Smooth muscle cell (in vitro differentiated cells): ENCODE results near the gene KIRREL1. TPM values are rescaled to one million over a fixed set of nuclear protein-coding genes. Genes with fewer than 3 reads are reported as not detected.
A peak's percentile ranks its signal among the peaks of the same experiment; 100 is the strongest.

Experiments used
- DNase-seq: peaks from one replicate; lab custom pipeline; 2025; ENCODE audit not compliant: unreplicated experiment; lab: John Stamatoyannopoulos, UW
- H2AFZ ChIP-seq: fragments of 200-600 bp; sonication (generic); 2 replicates; pipeline ENCODE4 v1.6.0; 2016; ENCODE audit warnings: antibody characterized with exemption, low read depth, mild to moderate bottlenecking
- H3F3A ChIP-seq: fragments of 200-600 bp; sonication (generic); 2 replicates; pipeline ENCODE4 v1.6.0; 2017; ENCODE audit warnings: antibody characterized with exemption, low read depth
- H3K27ac ChIP-seq: fragments of 200-600 bp; sonication (generic); 2 replicates; pipeline ENCODE4 v1.5.1; 2016; ENCODE audit warnings: low read depth, mild to moderate bottlenecking
- H3K27me3 ChIP-seq: fragments of 200-600 bp; sonication (generic); 2 replicates; pipeline ENCODE4 v1.6.1; 2016; ENCODE audit warnings: low read depth, mild to moderate bottlenecking
- H3K36me3 ChIP-seq: fragments of 200-600 bp; sonication (generic); 2 replicates; pipeline ENCODE4 v1.5.1; 2016; ENCODE audit warnings: low read depth
- H3K4me1 ChIP-seq: fragments of 200-600 bp; sonication (generic); 2 replicates; pipeline ENCODE4 v1.5.1; 2016; ENCODE audit warnings: low read depth
- H3K4me2 ChIP-seq: fragments of 200-600 bp; sonication (generic); 2 replicates; pipeline ENCODE4 v1.6.0; 2016; ENCODE audit warnings: mild to moderate bottlenecking
- H3K4me3 ChIP-seq: fragments of 200-600 bp; sonication (generic); 2 replicates; pipeline ENCODE4 v1.5.1; 2016; ENCODE audit warnings: mild to moderate bottlenecking
- H3K79me2 ChIP-seq: fragments of 200-600 bp; sonication (generic); 2 replicates; pipeline ENCODE4 v1.6.0; 2016; ENCODE audit warnings: low read depth, mild to moderate bottlenecking
- H3K9ac ChIP-seq: fragments of 200-600 bp; sonication (generic); 2 replicates; pipeline ENCODE4 v1.6.0; 2016; ENCODE audit warnings: low read depth
- H3K9me3 ChIP-seq: fragments of 200-600 bp; sonication (generic); replicated peaks from 2 replicates; pipeline ENCODE4 v1.5.1; 2016; ENCODE audit warnings: low read depth
- H4K20me1 ChIP-seq: fragments of 200-600 bp; sonication (generic); 2 replicates; pipeline ENCODE4 v1.6.0; 2016; ENCODE audit warnings: low read depth
- WGBS: methylation state at CpG from one replicate; pipeline ENCODE4 v1.1.7; 2016; ENCODE audit warnings: low lambda C conversion rate; 5-methylcytosine and 5-hydroxymethylcytosine counted together
- polyA plus RNA-seq: library from polyadenylated mRNA; unstranded; fragments of >200 nt; fragmentation: Nextera tagmentation; extraction: Ambion mirVana; gene quantifications from 2 replicates; pipeline ENCODE4 v1.2.1, GENCODE V29; 2016
- total RNA-seq: library from RNA; depleted of rRNA; stranded (reverse); fragments of >200 nt; gene quantifications from 2 replicates; pipeline ENCODE4 v1.2.3, GENCODE V29; 2014
- TF ChIP-seq, protein P1 (sequence below): fragments of 200-600 bp; sonication (generic); IDR thresholded peaks from 2 replicates; pipeline ENCODE4 v1.5.1; 2017; ENCODE audit warnings: borderline replicate concordance, mild to moderate bottlenecking, antibody characterized with exemption; ENCODE audit not compliant: insufficient read depth, poor library complexity, severe bottlenecking

Gene KIRREL1
- total and polyA plus RNA-seq, 2 experiments from 2014 or later, result 40.9 to 58.4 TPM

DNA sequence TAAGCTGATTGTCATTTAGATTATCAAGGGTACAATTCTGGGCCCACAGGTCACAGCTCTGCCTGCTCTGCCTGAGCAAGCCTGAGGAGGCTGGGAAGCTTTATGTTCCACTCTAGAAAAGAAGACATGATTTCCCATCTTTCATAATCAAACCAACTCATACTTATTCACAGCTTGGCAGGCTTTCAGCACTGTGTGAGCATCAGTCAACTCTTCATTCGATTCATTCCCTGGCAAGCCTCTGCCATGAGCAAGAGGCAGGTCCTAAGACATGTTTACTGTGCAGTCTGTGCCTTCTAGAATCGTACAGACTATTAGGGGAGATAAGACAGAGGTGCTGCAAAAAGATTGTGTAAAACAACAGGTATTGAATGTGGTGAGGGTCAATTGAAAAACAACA is 24.5 kb upstream of the KIRREL1 start:
- Histone ChIP-seq H3K4me3 (no peak overlapping the region), H3F3A (no peaks in the 10 kb centered on the region), H3K4me1 (no peaks in the 10 kb centered on the region), H3K27ac (peak overlapping the region; percentile 32), H4K20me1 (no peaks in the 10 kb centered on the region), H3K4me2 (peak overlapping the region; percentile 29), H2AFZ (no peak overlapping the region), H3K9ac (no peak overlapping the region), H3K36me3 (no peaks in the 10 kb centered on the region), H3K27me3 (no peaks in the 10 kb centered on the region), H3K9me3 (no peaks in the 10 kb centered on the region), H3K79me2 (no peaks in the 10 kb centered on the region)
- no peak for DNase-seq
- TF ChIP-seq, protein P1, sequence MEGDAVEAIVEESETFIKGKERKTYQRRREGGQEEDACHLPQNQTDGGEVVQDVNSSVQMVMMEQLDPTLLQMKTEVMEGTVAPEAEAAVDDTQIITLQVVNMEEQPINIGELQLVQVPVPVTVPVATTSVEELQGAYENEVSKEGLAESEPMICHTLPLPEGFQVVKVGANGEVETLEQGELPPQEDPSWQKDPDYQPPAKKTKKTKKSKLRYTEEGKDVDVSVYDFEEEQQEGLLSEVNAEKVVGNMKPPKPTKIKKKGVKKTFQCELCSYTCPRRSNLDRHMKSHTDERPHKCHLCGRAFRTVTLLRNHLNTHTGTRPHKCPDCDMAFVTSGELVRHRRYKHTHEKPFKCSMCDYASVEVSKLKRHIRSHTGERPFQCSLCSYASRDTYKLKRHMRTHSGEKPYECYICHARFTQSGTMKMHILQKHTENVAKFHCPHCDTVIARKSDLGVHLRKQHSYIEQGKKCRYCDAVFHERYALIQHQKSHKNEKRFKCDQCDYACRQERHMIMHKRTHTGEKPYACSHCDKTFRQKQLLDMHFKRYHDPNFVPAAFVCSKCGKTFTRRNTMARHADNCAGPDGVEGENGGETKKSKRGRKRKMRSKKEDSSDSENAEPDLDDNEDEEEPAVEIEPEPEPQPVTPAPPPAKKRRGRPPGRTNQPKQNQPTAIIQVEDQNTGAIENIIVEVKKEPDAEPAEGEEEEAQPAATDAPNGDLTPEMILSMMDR, result no peak
- 51% methylated on average over 2 of the region's 2 CpGs for WGBS

DNA sequence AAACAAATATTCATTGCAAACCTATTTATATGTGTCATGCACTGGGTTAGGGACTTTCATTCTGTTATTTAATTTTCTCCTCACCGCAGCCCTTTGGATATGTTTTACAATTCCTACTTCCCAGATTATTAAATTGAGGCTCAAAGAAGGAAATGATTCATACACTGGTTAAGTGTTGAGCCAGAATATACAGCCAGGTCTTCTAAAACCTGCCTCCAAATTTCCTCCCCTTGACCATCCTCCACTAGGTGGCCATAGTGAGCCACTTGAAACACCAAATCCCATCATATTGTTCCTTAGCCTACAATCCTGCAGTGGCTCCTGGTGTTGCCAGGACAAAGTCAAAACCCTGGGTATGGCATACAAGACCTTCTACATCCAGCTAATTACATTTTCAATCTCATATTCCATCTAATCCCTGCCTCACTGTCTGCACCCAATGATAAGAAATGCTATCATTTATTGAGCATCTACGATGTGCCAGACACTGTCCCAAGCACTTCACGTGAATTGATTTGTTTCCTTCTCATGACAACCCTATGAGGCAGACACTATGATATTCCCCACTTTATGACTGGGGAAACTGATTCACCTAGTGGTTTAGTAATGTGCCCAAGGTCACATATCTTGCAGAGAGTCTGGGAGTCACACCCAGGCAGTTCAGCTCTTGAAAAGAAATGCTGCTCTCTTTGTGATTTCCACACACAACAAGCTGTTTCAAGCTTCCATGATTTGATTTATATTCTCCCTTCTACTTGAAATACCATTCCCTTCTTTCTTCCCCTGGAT is 23.6 kb upstream of the KIRREL1 start:
- H3K4me2 ChIP-seq, result no peak overlapping the region
- H3F3A ChIP-seq, result no peaks in the 10 kb centered on the region
- H3K27me3 ChIP-seq, result no peaks in the 10 kb centered on the region
- H4K20me1 ChIP-seq, result no peaks in the 10 kb centered on the region
- no peak overlapping the region for H3K4me3 ChIP-seq
- no peaks in the 10 kb centered on the region for H3K36me3 ChIP-seq
- WGBS, result 65% methylated on average over 3 of the region's 3 CpGs
- TF ChIP-seq, protein P1, result peak; percentile 85
- no peaks in the 10 kb centered on the region for H3K9me3 ChIP-seq
- no peaks in the 10 kb centered on the region for H3K4me1 ChIP-seq
- no peaks in the 10 kb centered on the region for H3K79me2 ChIP-seq
- H3K9ac ChIP-seq, result no peak overlapping the region
- no peak overlapping the region for H2AFZ ChIP-seq
- no peak for DNase-seq
- H3K27ac ChIP-seq, result no peak overlapping the region

DNA sequence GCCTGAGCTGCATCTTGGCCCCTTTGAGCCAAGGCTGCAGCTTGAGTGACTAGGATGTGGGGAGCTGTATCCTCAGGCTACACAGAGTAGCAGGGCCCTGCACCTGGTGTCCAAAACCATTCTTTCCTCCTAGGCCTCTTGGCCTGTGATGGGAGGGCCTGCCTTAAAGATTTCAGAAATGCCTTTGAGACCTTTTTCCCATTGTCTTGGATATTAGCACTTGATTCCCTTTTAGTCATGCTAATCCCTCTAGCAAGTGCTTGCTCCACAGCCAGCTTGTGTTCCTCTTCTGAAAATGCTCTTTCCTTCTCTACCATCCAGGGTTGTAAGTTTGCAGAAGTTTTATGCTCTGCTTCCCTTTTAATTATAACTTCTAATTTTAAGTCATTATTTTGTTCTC is 21.7 kb upstream of the KIRREL1 start:
- Histone ChIP-seq H4K20me1 (no peaks in the 10 kb centered on the region), H3K4me3 (no peak overlapping the region), H3K36me3 (no peaks in the 10 kb centered on the region), H3K4me1 (no peaks in the 10 kb centered on the region), H2AFZ (no peak overlapping the region), H3K27ac (no peak overlapping the region), H3K4me2 (no peak overlapping the region), H3F3A (no peaks in the 10 kb centered on the region), H3K9me3 (no peaks in the 10 kb centered on the region), H3K27me3 (no peaks in the 10 kb centered on the region), H3K9ac (no peak overlapping the region), H3K79me2 (no peaks in the 10 kb centered on the region)
- no peak for DNase-seq
- TF ChIP-seq, protein P1, result no peak
